HG02588 (cell line): ENCODE measurements around the gene OR51E2.
"Not testable (repeated sequence)": the region's sequence is repeated elsewhere in the genome, so short reads cannot be mapped to it uniquely, and the experiment has no call there.

Source experiments
- ATAC-seq: cut with Tn5 transposase; IDR thresholded peaks from one replicate; pipeline ENCODE4 v1.9.1; 2021; ENCODE audit warnings: mild to moderate bottlenecking, moderate library complexity; ENCODE audit not compliant: unreplicated experiment

OR51E2 gene

GRCh38 chr11:4697585-4697984, at the start of gene OR51E2:
Gene OR51E2 (minus strand): TSS chr11:4697853. CDS start chr11:4682711, 15,142 bp downstream.
- ATAC-seq: no peak

- ATAC-seq: no peak
These were observed 43.1 kb upstream of the OR51E2 start for GRCh38 chr11:4740735-4741134.

- no peak for ATAC-seq
These were observed 29.5 kb upstream of the OR51E2 start for GRCh38 chr11:4727171-4727570.

GRCh38 chr11:4722616-4723534, 25.2 kb upstream of the OR51E2 start:
- ATAC-seq: not testable (repeated sequence)

- ATAC-seq: no peak
These were observed 16.6 kb upstream of the OR51E2 start for GRCh38 chr11:4714300-4714699.

- no peak for ATAC-seq
These were observed 15.6 kb upstream of the OR51E2 start for GRCh38 chr11:4713241-4713640.

- ATAC-seq: no peak
These were observed 7.2 kb upstream of the OR51E2 start for GRCh38 chr11:4704790-4705334.

- peak; percentile 60 for ATAC-seq
These were observed 6.6 kb upstream of the OR51E2 start, which contains the start of gene MMP26 for GRCh38 chr11:4704054-4704789. Gene MMP26 (plus strand): TSS chr11:4704784.

- no peak for ATAC-seq
These were observed 2.8 kb upstream of the OR51E2 start for GRCh38 chr11:4700436-4700820.

- peak; percentile 84 for ATAC-seq
These were observed 2.2 kb upstream of the OR51E2 start for GRCh38 chr11:4699697-4700435.

- no peak for ATAC-seq
These were observed 2.2 kb downstream of the OR51E2 start for GRCh38 chr11:4695442-4695841.

GRCh38 chr11:4684631-4685285, 12.9 kb downstream of the OR51E2 start:
- no peak for ATAC-seq

GRCh38 chr11:4682623-4683419, 14.8 kb downstream of the OR51E2 start:
- no peak for ATAC-seq

GRCh38 chr11:4680341-4680740, 17.3 kb downstream of the OR51E2 start:
- no peak for ATAC-seq

GRCh38 chr11:4677948-4678347, 19.7 kb downstream of the OR51E2 start:
- no peak for ATAC-seq

GRCh38 chr11:4673781-4674180, 23.9 kb downstream of the OR51E2 start:
- no peak for ATAC-seq

GRCh38 chr11:4672470-4672869, 25.2 kb downstream of the OR51E2 start:
- no peak for ATAC-seq

GRCh38 chr11:4671741-4672140, 25.9 kb downstream of the OR51E2 start:
- ATAC-seq: no peak

GRCh38 chr11:4665424-4665823, 32.2 kb downstream of the OR51E2 start:
- no peak for ATAC-seq

- ATAC-seq: no peak
These were observed 32.9 kb downstream of the OR51E2 start for GRCh38 chr11:4664786-4665185.
